Chondrocyte (in vitro differentiated cells): ENCODE measurements around the gene SLIT3. TPM values are rescaled to one million over a fixed set of nuclear protein-coding genes. Genes with fewer than 3 reads are reported as not detected.

Experiments used
- DNase-seq: peaks from one replicate; pipeline ENCODE4 v3.0.0; 2021; ENCODE audit warnings: mixed read lengths, low spot score
- H3K27ac Mint-ChIP-seq: one replicate; pipeline ENCODE4 v1.8.0; 2021; ENCODE audit warnings: mild to moderate bottlenecking, moderate library complexity, mixed read lengths; ENCODE audit not compliant: unreplicated experiment
- H3K27me3 Mint-ChIP-seq: 2 replicates; pipeline ENCODE4 v1.8.0; 2021; ENCODE audit warnings: low read depth, mixed read lengths
- H3K36me3 Mint-ChIP-seq: 2 replicates; pipeline ENCODE4 v1.8.0; 2021; ENCODE audit warnings: low read depth, mixed read lengths
- H3K4me1 Mint-ChIP-seq: 2 replicates; pipeline ENCODE4 v1.8.0; 2021; ENCODE audit warnings: low read depth, mild to moderate bottlenecking, mixed read lengths
- H3K4me3 Mint-ChIP-seq: one replicate; pipeline ENCODE4 v1.8.0; 2021; ENCODE audit warnings: mild to moderate bottlenecking, moderate library complexity, mixed read lengths; ENCODE audit not compliant: unreplicated experiment
- H3K9me3 Mint-ChIP-seq: 2 replicates; pipeline ENCODE4 v1.8.0; 2021; ENCODE audit warnings: low read depth, mixed read lengths
- CTCF ChIP-seq: fragments of 200-600 bp; sonication (generic); IDR thresholded peaks from 2 replicates; pipeline ENCODE4 v1.5.0; 2021; ENCODE audit warnings: antibody characterized with exemption, mild to moderate bottlenecking, moderate library complexity
- total RNA-seq: library from RNA; stranded (reverse); gene quantifications from 3 replicates; pipeline ENCODE4 v1.2.1, GENCODE V29; 2021

Gene SLIT3
- total RNA-seq, 1 donor from 2014 or later: 116 TPM

GRCh38 chr5:169226895-169227294 lies 74.0 kb downstream of the SLIT3 start:
- DNase-seq: no peak
- no peak overlapping the region for H3K27ac Mint-ChIP-seq
- peak; percentile 21 for TF ChIP-seq CTCF
- H3K9me3 Mint-ChIP-seq: no peaks in the 10 kb centered on the region
- H3K27me3 Mint-ChIP-seq: no peaks in the 10 kb centered on the region
- H3K4me1 Mint-ChIP-seq: peaks cover 69% of the 10 kb centered on the region
- H3K4me3 Mint-ChIP-seq: no peak overlapping the region
- peaks cover 2% of the 10 kb centered on the region for H3K36me3 Mint-ChIP-seq

- H3K27ac Mint-ChIP-seq: peak overlapping the region; percentile 65
Observed at GRCh38 chr5:169225830-169226356, 75.0 kb downstream of the SLIT3 start.

GRCh38 chr5:169223595-169223953 lies 77.4 kb downstream of the SLIT3 start:
- H3K4me3 Mint-ChIP-seq: no peak overlapping the region

More at GRCh38 chr5:169225830-169226356, 75.0 kb downstream of the SLIT3 start:
- Mint-ChIP-seq H3K4me3 (no peak overlapping the region), H3K4me1 (peaks cover 63% of the 10 kb centered on the region), H3K27me3 (no peaks in the 10 kb centered on the region), H3K36me3 (peaks cover 2% of the 10 kb centered on the region), H3K9me3 (no peaks in the 10 kb centered on the region)
- no peak for TF ChIP-seq CTCF
- no peak for DNase-seq

GRCh38 chr5:169222934-169223594 lies 77.9 kb downstream of the SLIT3 start:
- H3K9me3 Mint-ChIP-seq: no peaks in the 10 kb centered on the region
- H3K27ac Mint-ChIP-seq: peak overlapping the region; percentile 77
- no peak for DNase-seq
- peaks cover 2% of the 10 kb centered on the region for H3K36me3 Mint-ChIP-seq
- H3K4me3 Mint-ChIP-seq: no peak overlapping the region
- no peaks in the 10 kb centered on the region for H3K27me3 Mint-ChIP-seq
- no peak for TF ChIP-seq CTCF
- peaks cover 59% of the 10 kb centered on the region for H3K4me1 Mint-ChIP-seq

More at GRCh38 chr5:169223595-169223953, 77.4 kb downstream of the SLIT3 start:
- TF ChIP-seq CTCF: no peak
- Mint-ChIP-seq H3K4me1 (peaks cover 59% of the 10 kb centered on the region), H3K27me3 (no peaks in the 10 kb centered on the region), H3K9me3 (no peaks in the 10 kb centered on the region), H3K27ac (peak overlapping the region; percentile 77), H3K36me3 (peaks cover 2% of the 10 kb centered on the region)
- no peak for DNase-seq

- Mint-ChIP-seq H3K27me3 (no peaks in the 10 kb centered on the region), H3K9me3 (no peaks in the 10 kb centered on the region), H3K27ac (peak overlapping the region; percentile 8), H3K36me3 (peaks cover 2% of the 10 kb centered on the region), H3K4me1 (peaks cover 67% of the 10 kb centered on the region), H3K4me3 (no peak overlapping the region)
- DNase-seq: no peak
- TF ChIP-seq CTCF: no peak
Observed at GRCh38 chr5:169221519-169221918, 79.4 kb downstream of the SLIT3 start.
